A673 (cell line): ENCODE data around the gene MICAL3. TPM values are rescaled to one million over a fixed set of nuclear protein-coding genes. Genes with fewer than 3 reads are reported as not detected.
A peak's percentile ranks its signal among the peaks of the same experiment; 100 is the strongest.

Experiments
- BruUV-seq: library from RNA; stranded (reverse); fragments of 400-500 nt; replicated peaks from 2 replicates; lab custom pipeline; 2021; lab: Mats Ljungman, UMichigan
- CTCF ChIA-PET: fragments of 300-600 bp; sonication (Branson Sonifier 250); formaldehyde crosslinking; loops from one replicate; lab custom pipeline; 2022; ENCODE audit warnings: antibody characterized with exemption; lab: Charles Lee
- POLR2A ChIA-PET: fragments of 300-600 bp; sonication (Branson Sonifier 250); formaldehyde crosslinking; loops from one replicate; lab custom pipeline; 2022; ENCODE audit warnings: antibody characterized with exemption; ENCODE audit not compliant: low non-redundant PET; lab: Charles Lee
- DNase-seq: peaks from one replicate; pipeline ENCODE4 v3.0.0-alpha.2; 2015; ENCODE audit warnings: low spot score
- H3K27ac ChIP-seq: fragments of 200-600 bp; sonication (generic); 2 replicates; pipeline ENCODE4 v1.5.1; 2016; ENCODE audit warnings: mixed run types, low read depth, mild to moderate bottlenecking, mixed read lengths, antibody characterized with exemption, low read length; ENCODE audit not compliant: poor library complexity, severe bottlenecking
- H3K27me3 ChIP-seq: fragments of 200-600 bp; sonication (generic); replicated peaks from 2 replicates; pipeline ENCODE4 v1.6.1; 2017; ENCODE audit warnings: mixed run types, low read depth, mild to moderate bottlenecking, mixed read lengths, antibody characterized with exemption, low read length; ENCODE audit not compliant: insufficient read depth, poor library complexity
- H3K36me3 ChIP-seq: fragments of 200-600 bp; sonication (generic); 2 replicates; pipeline ENCODE4 v1.6.1; 2016; ENCODE audit warnings: mixed run types, mild to moderate bottlenecking, mixed read lengths, antibody characterized with exemption, low read length; ENCODE audit not compliant: insufficient read depth, poor library complexity, severe bottlenecking
- H3K4me1 ChIP-seq: fragments of 200-600 bp; sonication (generic); 2 replicates; pipeline ENCODE4 v1.6.1; 2017; ENCODE audit warnings: mixed run types, mild to moderate bottlenecking, mixed read lengths, antibody characterized with exemption, low read length; ENCODE audit not compliant: insufficient read depth, poor library complexity, severe bottlenecking
- H3K4me3 ChIP-seq: fragments of 200-600 bp; sonication (generic); 2 replicates; pipeline ENCODE4 v1.5.1; 2016; ENCODE audit warnings: low read depth, mixed run types, mild to moderate bottlenecking, mixed read lengths, low read length; ENCODE audit not compliant: poor library complexity, severe bottlenecking
- H3K9me3 ChIP-seq: fragments of 200-600 bp; sonication (generic); 2 replicates; pipeline ENCODE4 v1.6.1; 2016; ENCODE audit warnings: mixed run types, low read depth, mild to moderate bottlenecking, mixed read lengths, antibody characterized with exemption, low read length; ENCODE audit not compliant: poor library complexity, severe bottlenecking
- CTCF ChIP-seq: fragments of 300-800, 200-600 bp; sonication (generic); conservative IDR thresholded peaks from 2 replicates; pipeline ENCODE4 v1.5.1; 2017; ENCODE audit warnings: low read depth, mild to moderate bottlenecking, antibody characterized with exemption, low read length, moderate library complexity, mixed read lengths
- EZH2 ChIP-seq: fragments of 200-600 bp; sonication (generic); IDR thresholded peaks from 2 replicates; pipeline ENCODE4 v1.6.1; 2017; ENCODE audit warnings: borderline replicate concordance, low read depth, mild to moderate bottlenecking, mixed read lengths, antibody characterized with exemption, low read length; ENCODE audit not compliant: poor library complexity, severe bottlenecking
- intact Hi-C: fragments of 100-400 bp; cut with micrococcal nuclease; formaldehyde crosslinking; loops from one replicate; pipeline ENCODE4 v1.10.0; 2022; ENCODE audit not compliant: unreplicated experiment
- total RNA-seq: library from RNA; stranded (reverse); gene quantifications from 2 replicates; pipeline ENCODE4 v1.2.3, GENCODE V29; 2021

Gene MICAL3
- total RNA-seq, 1 experiment from 2014 or later: 63.6 TPM

GRCh38 chr22:17963015-17963414 is 61.3 kb downstream of the MICAL3 start:
- BruUV-seq: no TSS peak
- no peak overlapping the region for H3K27ac ChIP-seq
- DNase-seq: no peak
- no peaks in the 10 kb centered on the region for H3K4me1 ChIP-seq
- no peak for TF ChIP-seq EZH2
- TF ChIP-seq CTCF: no peak
- CTCF ChIA-PET: no interaction called here
- intact Hi-C loops: no loop called here
- H3K4me3 ChIP-seq: no peak overlapping the region
- POLR2A ChIA-PET: no interaction called here
- H3K36me3 ChIP-seq: no peaks in the 10 kb centered on the region
- H3K27me3 ChIP-seq: no peaks in the 10 kb centered on the region
- H3K9me3 ChIP-seq: no peaks in the 10 kb centered on the region

- DNase-seq: no peak
- POLR2A ChIA-PET: no interaction called here
- no peak overlapping the region for H3K4me3 ChIP-seq
- no peaks in the 10 kb centered on the region for H3K9me3 ChIP-seq
- no peaks in the 10 kb centered on the region for H3K27me3 ChIP-seq
- TF ChIP-seq EZH2 (no peak), CTCF (no peak)
- intact Hi-C loops: no loop called here
- H3K4me1 ChIP-seq: no peaks in the 10 kb centered on the region
- CTCF ChIA-PET: no interaction called here
- H3K27ac ChIP-seq: no peak overlapping the region
- H3K36me3 ChIP-seq: no peaks in the 10 kb centered on the region
- no TSS peak for BruUV-seq
Observed at GRCh38 chr22:17962168-17962567, 62.2 kb downstream of the MICAL3 start.

- intact Hi-C loops: no loop called here
Observed at GRCh38 chr22:17961446-17961729, 63.0 kb downstream of the MICAL3 start.

More at GRCh38 chr22:17961446-17961729, 63.0 kb downstream of the MICAL3 start:
- TF ChIP-seq CTCF: no peak
- TF ChIP-seq EZH2: no peak
- Histone ChIP-seq H3K27ac (peak overlapping the region; percentile 30), H3K9me3 (no peaks in the 10 kb centered on the region), H3K36me3 (no peaks in the 10 kb centered on the region), H3K27me3 (no peaks in the 10 kb centered on the region), H3K4me1 (no peaks in the 10 kb centered on the region), H3K4me3 (no peak overlapping the region)
- ChIA-PET POLR2A (no interaction called here), CTCF (no interaction called here)
- no peak for DNase-seq
- BruUV-seq: no TSS peak
